Neural crest cell (in vitro differentiated cells): ENCODE measurements around the gene COMT. TPM values are rescaled to one million over a fixed set of nuclear protein-coding genes. Genes with fewer than 3 reads are reported as not detected.

Experiments
- DNase-seq: peaks from one replicate; pipeline ENCODE4 v3.0.0; 2021; ENCODE audit warnings: low read depth, mixed read lengths, low spot score
- H3K27ac Mint-ChIP-seq: one replicate; pipeline ENCODE4 v1.8.0; 2021; ENCODE audit warnings: mild to moderate bottlenecking, mixed read lengths; ENCODE audit not compliant: unreplicated experiment
- H3K27me3 Mint-ChIP-seq: 2 replicates; pipeline ENCODE4 v1.8.0; 2021; ENCODE audit warnings: low read depth, mild to moderate bottlenecking, mixed read lengths
- H3K36me3 Mint-ChIP-seq: 2 replicates; pipeline ENCODE4 v1.8.0; 2021; ENCODE audit warnings: low read depth, mild to moderate bottlenecking, mixed read lengths
- H3K4me1 Mint-ChIP-seq: 2 replicates; pipeline ENCODE4 v1.8.0; 2021; ENCODE audit warnings: mixed read lengths
- H3K4me3 Mint-ChIP-seq: one replicate; pipeline ENCODE4 v1.8.0; 2021; ENCODE audit warnings: mild to moderate bottlenecking, mixed read lengths
- H3K9me3 Mint-ChIP-seq: 2 replicates; pipeline ENCODE4 v1.8.0; 2021; ENCODE audit warnings: mixed read lengths
- CTCF ChIP-seq: fragments of 200-600 bp; sonication (generic); conservative IDR thresholded peaks from 2 replicates; pipeline ENCODE4 v1.5.0; 2021; ENCODE audit warnings: antibody characterized with exemption, mild to moderate bottlenecking
- total RNA-seq: library from RNA; stranded (reverse); gene quantifications from 2 replicates; pipeline ENCODE4 v1.2.1, GENCODE V29; 2021

The COMT gene
- total RNA-seq, 1 donor from 2014 or later, result 86.4 TPM

DNA sequence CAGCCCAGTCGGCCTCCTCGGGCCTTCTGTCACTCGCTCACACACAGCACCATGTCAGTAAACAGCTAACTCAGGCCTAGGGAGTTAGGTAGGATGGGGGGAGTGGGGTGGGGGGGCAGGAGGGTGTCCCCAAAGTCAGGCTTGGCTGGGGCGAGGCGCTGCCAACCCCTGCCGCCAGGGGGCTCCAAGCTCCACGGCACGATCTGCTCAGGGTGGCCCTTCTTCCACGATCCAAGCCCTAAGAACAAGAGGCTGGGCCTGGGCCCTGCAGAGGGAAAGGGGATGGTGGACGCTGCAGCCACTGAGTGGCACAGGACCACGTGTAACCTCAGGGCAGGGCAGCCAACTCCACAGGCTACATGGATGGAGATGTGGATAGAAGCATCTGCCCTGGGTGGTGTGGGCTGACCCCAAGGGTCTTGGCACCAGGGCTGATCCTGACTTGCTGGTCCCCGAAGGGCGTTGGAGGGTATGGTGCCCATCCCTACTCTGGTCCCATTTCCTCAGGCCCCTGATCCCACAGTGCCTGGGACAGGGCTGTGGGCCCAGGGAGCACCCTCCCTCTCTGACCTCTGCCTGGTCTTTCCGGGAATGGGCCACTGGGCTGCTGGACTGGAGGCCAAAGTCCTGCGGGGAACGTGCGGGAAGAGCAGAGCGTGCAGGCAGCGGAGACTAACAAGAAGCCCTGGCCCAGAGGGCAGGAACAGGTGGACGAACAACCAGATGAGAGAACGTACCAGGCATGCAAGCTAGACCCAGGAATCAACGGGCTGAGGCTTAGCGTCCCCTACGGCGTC, 29.1 kb downstream of the COMT start:
- peak; percentile 78 for DNase-seq
- Mint-ChIP-seq H3K27me3 (peaks cover 8% of the 10 kb centered on the region), H3K4me1 (peaks cover 41% of the 10 kb centered on the region), H3K9me3 (no peaks in the 10 kb centered on the region), H3K27ac (no peak overlapping the region), H3K4me3 (peak overlapping the region; percentile 50), H3K36me3 (peaks cover 12% of the 10 kb centered on the region)
- TF ChIP-seq CTCF, result peak; percentile 93

- Mint-ChIP-seq H3K4me3 (peak overlapping the region; percentile 62), H3K4me1 (peaks cover 35% of the 10 kb centered on the region), H3K27me3 (peaks cover 8% of the 10 kb centered on the region), H3K36me3 (peaks cover 12% of the 10 kb centered on the region), H3K27ac (no peak overlapping the region), H3K9me3 (no peaks in the 10 kb centered on the region)
- no peak for DNase-seq
- TF ChIP-seq CTCF, result no peak
Observed at GRCh38 chr22:19971276-19972124, 29.9 kb downstream of the COMT start.

- DNase-seq, result no peak
- H3K27me3 Mint-ChIP-seq, result peaks cover 8% of the 10 kb centered on the region
- peak overlapping the region; percentile 62 for H3K4me3 Mint-ChIP-seq
- peaks cover 28% of the 10 kb centered on the region for H3K4me1 Mint-ChIP-seq
- H3K9me3 Mint-ChIP-seq, result no peaks in the 10 kb centered on the region
- H3K27ac Mint-ChIP-seq, result no peak overlapping the region
- no peak for TF ChIP-seq CTCF
- H3K36me3 Mint-ChIP-seq, result peaks cover 10% of the 10 kb centered on the region
Observed at GRCh38 chr22:19972251-19972650, 30.7 kb downstream of the COMT start.

- no peaks in the 10 kb centered on the region for H3K9me3 Mint-ChIP-seq
- TF ChIP-seq CTCF, result no peak
- H3K27ac Mint-ChIP-seq, result no peak overlapping the region
- DNase-seq, result no peak
- H3K4me3 Mint-ChIP-seq, result peak overlapping the region; percentile 31
- H3K4me1 Mint-ChIP-seq, result peaks cover 21% of the 10 kb centered on the region
- H3K36me3 Mint-ChIP-seq, result peaks cover 10% of the 10 kb centered on the region
- H3K27me3 Mint-ChIP-seq, result peaks cover 8% of the 10 kb centered on the region
Observed at GRCh38 chr22:19972652-19973550, 31.3 kb downstream of the COMT start.
